Astrocyte of the cerebellum (primary cell): Measurements from ENCODE around the gene REN.

Experiments
- DNase-seq: peaks from one replicate; pipeline ENCODE4 v3.0.0-alpha.2; 2011; ENCODE audit warnings: low read depth
- H3K4me3 ChIP-seq: 2 replicates; pipeline ENCODE4 v1.5.1; 2011; ENCODE audit warnings: mild to moderate bottlenecking, low read depth, low read length, moderate library complexity
- CTCF ChIP-seq: IDR thresholded peaks from 2 replicates; pipeline ENCODE4 v1.5.1; 2012; ENCODE audit warnings: low read length, low read depth, moderate library complexity, mild to moderate bottlenecking; ENCODE audit errors: missing control alignments
- in situ Hi-C: cut with HindIII; loops from 2 replicates; pipeline ENCODE4 v1.10.0; 2017; ENCODE audit warnings: low sequenced_read_pairs

REN gene

GRCh38 chr1:204139088-204139487, 27.0 kb downstream of the REN start:
- no peak for DNase-seq
- H3K4me3 ChIP-seq: no peak overlapping the region
- in situ Hi-C loops: loop anchor here (5.0 kb wide), 1 partner anchor 267 kb away; no protein-coding TSS in a partner anchor
- TF ChIP-seq CTCF: no peak

GRCh38 chr1:204136814-204137213, 29.3 kb downstream of the REN start:
- TF ChIP-seq CTCF: no peak
- DNase-seq: no peak
- in situ Hi-C loops: loop anchor here (5.0 kb wide), 1 partner anchor 265 kb away; no protein-coding TSS in a partner anchor
- no peak overlapping the region for H3K4me3 ChIP-seq

DNA sequence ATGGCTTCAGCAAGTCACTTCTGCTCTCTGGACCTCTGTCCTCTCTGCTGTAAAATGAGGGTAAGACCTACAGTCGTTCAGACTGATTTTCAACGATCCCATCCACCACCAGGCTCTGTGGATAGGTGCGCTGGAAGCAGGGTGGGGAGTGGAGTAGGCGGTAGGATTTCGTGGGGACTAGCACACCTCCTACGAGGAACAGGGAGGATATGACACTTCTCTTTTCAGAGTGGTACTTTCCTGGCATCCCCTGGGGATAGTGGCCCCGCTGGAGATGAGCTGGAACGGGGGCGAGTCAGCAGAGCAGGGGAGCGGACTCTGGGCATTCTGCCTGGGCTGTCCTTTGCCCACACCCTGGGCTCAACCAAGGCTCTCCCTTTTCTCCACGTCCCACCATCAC, 32.0 kb downstream of the REN start:
- in situ Hi-C loops: no loop called here
- DNase-seq: no peak
- no peak for TF ChIP-seq CTCF
- H3K4me3 ChIP-seq: no peak overlapping the region

DNA sequence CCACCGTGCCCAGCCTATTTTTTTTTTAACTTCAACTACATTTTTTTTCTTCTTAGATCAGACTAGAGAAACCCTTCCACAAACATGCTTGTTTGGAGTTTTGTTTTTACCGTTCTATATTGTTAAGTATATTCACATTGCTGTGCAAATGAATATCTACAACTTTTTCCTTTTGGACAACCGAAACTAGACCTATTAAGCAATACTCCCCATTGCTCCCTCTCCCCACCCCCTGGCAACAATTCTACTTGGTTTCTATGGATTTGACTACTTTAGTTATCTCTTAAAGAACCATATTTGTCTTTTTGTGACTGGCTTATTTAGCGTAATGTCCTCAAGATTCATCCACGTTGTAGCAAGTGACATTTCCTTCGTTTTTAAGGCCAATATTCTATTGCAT, 33.4 kb downstream of the REN start:
- TF ChIP-seq CTCF: no peak
- DNase-seq: no peak
- in situ Hi-C loops: no loop called here
- H3K4me3 ChIP-seq: no peak overlapping the region

- in situ Hi-C loops: no loop called here
Measured at GRCh38 chr1:204131978-204132377, 34.2 kb downstream of the REN start.

DNA sequence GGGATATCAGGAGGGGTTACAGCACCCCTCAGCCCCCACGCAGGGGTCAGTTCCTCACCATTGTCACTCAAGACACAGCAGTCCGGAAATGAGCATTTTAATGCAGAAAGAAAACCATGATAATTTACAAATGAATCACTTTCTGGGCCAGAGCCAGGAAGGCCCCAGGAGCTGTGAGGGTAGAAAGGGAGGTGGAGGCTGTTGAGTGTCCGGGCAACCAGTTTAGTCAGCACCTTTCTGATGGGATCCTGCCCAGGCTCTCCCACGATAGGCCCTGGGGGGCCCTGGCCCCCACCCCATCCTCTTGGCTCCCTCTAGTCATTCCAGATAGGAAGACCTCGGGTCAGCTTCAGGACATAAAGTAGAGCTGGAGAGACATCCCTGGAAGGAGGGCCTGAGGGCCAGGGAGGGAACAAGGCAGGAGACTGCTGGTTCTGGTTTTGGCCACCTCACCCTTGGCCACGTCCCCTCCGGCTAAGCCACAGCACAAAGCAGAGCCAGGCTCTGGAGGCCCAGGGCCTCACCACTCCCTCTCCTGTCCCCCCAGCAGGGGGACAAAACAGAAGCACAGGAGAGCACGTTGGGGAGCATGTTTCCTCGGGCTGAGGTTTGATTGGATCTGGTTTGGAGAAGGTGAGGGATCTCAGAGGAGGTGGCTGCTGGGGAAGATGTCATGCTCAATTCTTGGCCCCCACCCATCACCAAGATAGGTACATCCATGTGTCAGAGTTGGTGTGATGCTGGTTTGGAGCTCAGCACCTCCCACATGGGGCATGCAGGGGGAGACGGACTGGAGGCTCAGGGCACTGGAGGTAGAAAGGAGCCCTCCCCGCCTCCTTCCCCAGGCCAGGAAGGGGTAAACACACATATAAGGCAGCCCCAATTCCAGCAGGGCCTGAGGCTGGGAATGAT, 34.9 kb downstream of the REN start:
- peak; percentile 87 for DNase-seq
- H3K4me3 ChIP-seq: no peak overlapping the region
- in situ Hi-C loops: no loop called here
- TF ChIP-seq CTCF: peak; percentile 25

More at GRCh38 chr1:204131978-204132377, 34.2 kb downstream of the REN start:
- DNase-seq: no peak
- no peak overlapping the region for H3K4me3 ChIP-seq
- no peak for TF ChIP-seq CTCF
